ENCODE measurements around the gene AURKA.

Gene AURKA

GRCh38 chr20:56422824-56423189 lies 30.8 kb upstream of the AURKA start:
- TF ChIP-seq ZFX (IDR thresholded peaks at IDR 0.05) = no peak
- no peak for TF ChIP-seq CTCF (conservative IDR thresholded peaks at IDR 0.05)
- no peak overlapping the region for H3K27ac ChIP-seq

GRCh38 chr20:56422076-56422823 lies 30.2 kb upstream of the AURKA start:
- TF ChIP-seq ZFX (IDR thresholded peaks at IDR 0.05) (no peak), CTCF (conservative IDR thresholded peaks at IDR 0.05) (no peak)
- no peak overlapping the region for H3K27ac ChIP-seq

- TF ChIP-seq CTCF (conservative IDR thresholded peaks at IDR 0.05) = no peak
- TF ChIP-seq ZFX (IDR thresholded peaks at IDR 0.05) = no peak
- no peak overlapping the region for H3K27ac ChIP-seq
These were observed 29.1 kb upstream of the AURKA start for GRCh38 chr20:56420940-56421688.

GRCh38 chr20:56420028-56420427 lies 28.0 kb upstream of the AURKA start:
- no peak overlapping the region for H3K27ac ChIP-seq
- TF ChIP-seq ZFX (IDR thresholded peaks at IDR 0.05) (no peak), CTCF (conservative IDR thresholded peaks at IDR 0.05) (no peak)

GRCh38 chr20:56418385-56418861 lies 26.4 kb upstream of the AURKA start:
- H3K27ac ChIP-seq = no peak overlapping the region
- TF ChIP-seq ZFX (IDR thresholded peaks at IDR 0.05) = no peak
- no peak for TF ChIP-seq CTCF (conservative IDR thresholded peaks at IDR 0.05)

- H3K27ac ChIP-seq = no peak overlapping the region
- TF ChIP-seq CTCF (conservative IDR thresholded peaks at IDR 0.05) (no peak), ZFX (IDR thresholded peaks at IDR 0.05) (no peak)
These were observed 25.9 kb upstream of the AURKA start for GRCh38 chr20:56417911-56418310.

- TF ChIP-seq CTCF (conservative IDR thresholded peaks at IDR 0.05) (no peak), ZFX (IDR thresholded peaks at IDR 0.05) (no peak)
- no peak overlapping the region for H3K27ac ChIP-seq
These were observed 25.4 kb upstream of the AURKA start for GRCh38 chr20:56417402-56417801.
